GM23248 (cell line): ENCODE measurements around the gene DNAJB7. TPM values are rescaled to one million over a fixed set of nuclear protein-coding genes. Genes with fewer than 3 reads are reported as not detected.
A peak's percentile ranks its signal among the peaks of the same experiment; 100 is the strongest.
"Not testable (repeated sequence)": the region's sequence is repeated elsewhere in the genome, so short reads cannot be mapped to it uniquely, and the experiment has no call there.

Experiments
- DNase-seq: peaks from one replicate; pipeline ENCODE4 v3.0.0-alpha.2; 2015
- H2AFZ ChIP-seq: fragments of 200-600 bp; sonication (generic); 2 replicates; pipeline ENCODE4 v1.6.1; 2016; ENCODE audit warnings: antibody characterized with exemption
- H3F3A ChIP-seq: fragments of 200-600 bp; sonication (generic); 2 replicates; pipeline ENCODE4 v1.6.1; 2016; ENCODE audit warnings: mild to moderate bottlenecking, antibody characterized with exemption, mixed run types; ENCODE audit not compliant: insufficient read depth
- H3K27ac ChIP-seq: fragments of 200-600 bp; sonication (generic); 2 replicates; pipeline ENCODE4 v1.5.1; 2016; ENCODE audit warnings: mild to moderate bottlenecking
- H3K27me3 ChIP-seq: fragments of 200-600 bp; sonication (generic); replicated peaks from 2 replicates; pipeline ENCODE4 v1.6.1; 2016; ENCODE audit warnings: mild to moderate bottlenecking; ENCODE audit not compliant: insufficient read depth
- H3K36me3 ChIP-seq: fragments of 200-600 bp; sonication (generic); 2 replicates; pipeline ENCODE4 v1.6.1; 2016; ENCODE audit warnings: low read depth, mild to moderate bottlenecking
- H3K4me1 ChIP-seq: fragments of 200-600 bp; sonication (generic); 2 replicates; pipeline ENCODE4 v1.6.1; 2016; ENCODE audit warnings: mild to moderate bottlenecking; ENCODE audit not compliant: insufficient read depth
- H3K4me2 ChIP-seq: fragments of 200-600 bp; sonication (generic); one replicate; pipeline ENCODE4 v1.6.1; 2016; ENCODE audit warnings: mild to moderate bottlenecking; ENCODE audit not compliant: unreplicated experiment
- H3K4me3 ChIP-seq: fragments of 200-600 bp; sonication (generic); 2 replicates; pipeline ENCODE4 v1.5.1; 2016; ENCODE audit warnings: mild to moderate bottlenecking
- H3K79me2 ChIP-seq: fragments of 200-600 bp; sonication (generic); 2 replicates; pipeline ENCODE4 v1.6.1; 2016; ENCODE audit warnings: mild to moderate bottlenecking; ENCODE audit not compliant: insufficient read depth
- H3K9ac ChIP-seq: fragments of 200-600 bp; sonication (generic); 2 replicates; pipeline ENCODE4 v1.6.1; 2016; ENCODE audit warnings: mild to moderate bottlenecking
- H3K9me2 ChIP-seq: fragments of 200-600 bp; sonication (generic); 2 replicates; pipeline ENCODE4 v1.6.1; 2016; ENCODE audit warnings: mixed run types, mild to moderate bottlenecking, moderate library complexity; ENCODE audit not compliant: insufficient read depth
- H3K9me3 ChIP-seq: fragments of 200-600 bp; sonication (generic); one replicate; pipeline ENCODE4 v1.6.1; 2017; ENCODE audit warnings: low read depth
- H4K20me1 ChIP-seq: fragments of 200-600 bp; sonication (generic); 2 replicates; pipeline ENCODE4 v1.6.0; 2016; ENCODE audit not compliant: insufficient read depth
- EZH2 ChIP-seq: fragments of 200-600 bp; sonication (generic); IDR thresholded peaks from 2 replicates; pipeline ENCODE4 v1.6.1; 2018; ENCODE audit warnings: antibody characterized with exemption, mild to moderate bottlenecking; ENCODE audit not compliant: insufficient read depth, poor library complexity, severe bottlenecking
- EZH2phosphoT487 ChIP-seq: fragments of 200-600 bp; sonication (generic); IDR thresholded peaks from 2 replicates; pipeline ENCODE4 v1.6.1; 2018; ENCODE audit warnings: antibody characterized with exemption, moderate library complexity, mild to moderate bottlenecking, low read depth; ENCODE audit not compliant: insufficient read depth
- WGBS, 2 experiments: methylation state at CpG; one replicate each; pipeline ENCODE4 v1.1.6; 2015 to 2017; ENCODE audit warnings: low lambda C conversion rate in 2 of 2, low coverage in 1 of 2; ENCODE audit errors: missing lambda C conversion rate in 2 of 2; 5-methylcytosine and 5-hydroxymethylcytosine counted together
- in situ Hi-C: fragments of 300-500 bp; cut with MboI; formaldehyde crosslinking; loops from 2 replicates; pipeline ENCODE4 v1.15.0; 2020
- polyA plus RNA-seq: library from polyadenylated mRNA; unstranded; fragments of >200 nt; fragmentation: Nextera tagmentation; extraction: Ambion mirVana; gene quantifications from 2 replicates; pipeline ENCODE4 v1.2.1, GENCODE V29; 2016
- total RNA-seq: library from RNA; depleted of rRNA; stranded (reverse); fragments of >200 nt; shearing (Covaris generic); gene quantifications from 2 replicates; pipeline ENCODE4 v1.2.3, GENCODE V29; 2014

The DNAJB7 gene
- total and polyA plus RNA-seq, 2 experiments from 2014 or later: 0.23 TPM; not detected in 1

DNA sequence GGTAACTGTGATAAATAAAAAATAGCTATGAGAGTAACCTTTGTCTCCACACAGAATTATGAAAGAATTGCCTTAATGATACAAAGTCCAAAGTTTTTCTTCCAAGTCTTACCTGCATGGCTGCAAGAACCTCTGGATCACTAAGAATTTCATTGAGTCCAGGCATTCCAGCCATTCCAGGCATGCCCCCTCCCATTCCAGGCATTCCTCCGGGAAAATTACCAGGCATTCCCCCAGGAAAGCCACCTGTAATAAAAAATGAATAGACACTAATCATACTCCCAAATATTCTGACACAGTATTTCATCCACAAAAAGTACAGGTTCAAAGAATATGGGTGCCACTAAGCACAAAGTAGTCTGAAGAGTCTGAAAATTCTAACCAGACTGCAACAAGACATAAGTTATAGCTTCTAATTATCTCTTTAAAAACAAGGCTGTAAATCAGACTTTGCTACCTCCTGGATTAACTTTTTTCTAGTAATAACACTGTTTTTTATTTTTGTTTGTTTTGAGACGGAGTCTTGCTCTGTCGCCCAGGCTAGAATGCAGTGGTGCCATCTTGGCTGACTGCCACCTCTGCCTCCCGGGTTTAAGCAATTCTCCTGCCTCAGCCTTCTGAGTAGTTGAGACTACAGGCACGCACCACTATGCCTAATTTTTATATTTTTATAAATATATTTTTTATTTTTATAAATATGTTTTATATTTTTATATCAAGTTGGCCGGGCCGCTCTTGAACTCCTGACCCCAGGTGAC, 34.8 kb downstream of the DNAJB7 start:
- no peak overlapping the region for H3K4me2 ChIP-seq
- H3K4me3 ChIP-seq: no peak overlapping the region
- in situ Hi-C loops: no loop called here
- H3K9me2 ChIP-seq: no peaks in the 10 kb centered on the region
- peaks cover 13% of the 10 kb centered on the region; the same call in 1 of the 2 replicates for H3K79me2 ChIP-seq
- H3K9ac ChIP-seq: no peak overlapping the region
- no peaks in the 10 kb centered on the region for H4K20me1 ChIP-seq
- WGBS, 2 experiments: 85 to 87% methylated on average over 7 of the region's 7 CpGs
- no peaks in the 10 kb centered on the region for H3K4me1 ChIP-seq
- no peak overlapping the region for H3K27ac ChIP-seq
- peaks cover 15% of the 10 kb centered on the region; the same call in 1 of the 2 replicates for H3F3A ChIP-seq
- no peak overlapping the region for H2AFZ ChIP-seq
- TF ChIP-seq EZH2phosphoT487 (no peak), EZH2 (no peak)
- no peaks in the 10 kb centered on the region for H3K27me3 ChIP-seq
- no peak for DNase-seq
- no peaks in the 10 kb centered on the region for H3K9me3 ChIP-seq
- H3K36me3 ChIP-seq: peaks cover 71% of the 10 kb centered on the region

- in situ Hi-C loops, H3K79me2 ChIP-seq, H3K9me3 ChIP-seq, H3K4me1 ChIP-seq, DNase-seq, H3K4me3 ChIP-seq, H2AFZ ChIP-seq, H3K27ac ChIP-seq, H3K9ac ChIP-seq, H3K27me3 ChIP-seq, H3K9me2 ChIP-seq, H4K20me1 ChIP-seq, H3K4me2 ChIP-seq: not testable (repeated sequence)
- peaks cover 62% of the 10 kb centered on the region for H3K36me3 ChIP-seq
- WGBS, 2 experiments: 100% methylated on average over 2 of the region's 2 CpGs
- peaks cover 18% of the 10 kb centered on the region for H3F3A ChIP-seq
Observed at GRCh38 chr22:40826292-40826691, 35.6 kb downstream of the DNAJB7 start.

DNA sequence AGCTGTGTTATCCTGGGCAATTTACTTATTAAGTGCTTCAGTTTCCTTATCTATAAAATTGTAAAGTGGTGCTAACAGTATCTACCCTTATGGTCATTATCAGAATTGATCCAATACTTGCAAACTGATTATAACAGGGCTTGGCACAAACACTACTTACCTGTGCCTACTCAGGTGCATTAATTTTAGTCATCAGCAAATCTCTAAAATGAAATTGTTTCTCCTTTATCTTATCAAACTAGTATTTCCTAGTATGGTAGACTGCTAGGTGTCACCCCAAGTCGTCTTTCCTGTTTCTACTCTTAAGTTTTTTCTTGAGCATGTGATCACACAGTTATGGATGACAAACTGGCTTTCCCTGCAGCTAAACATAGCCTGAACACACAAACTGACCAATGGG, 38.5 kb downstream of the DNAJB7 start:
- Histone ChIP-seq H3K4me3 (no peak overlapping the region), H3K27me3 (no peaks in the 10 kb centered on the region), H3K4me2 (no peak overlapping the region), H4K20me1 (no peaks in the 10 kb centered on the region), H2AFZ (no peak overlapping the region), H3K4me1 (peaks cover 5% of the 10 kb centered on the region), H3K9ac (no peak overlapping the region), H3K9me2 (no peaks in the 10 kb centered on the region), H3F3A (peaks cover 38% of the 10 kb centered on the region), H3K9me3 (no peaks in the 10 kb centered on the region), H3K36me3 (peaks cover 35% of the 10 kb centered on the region), H3K79me2 (peaks cover 6% of the 10 kb centered on the region), H3K27ac (no peak overlapping the region)
- TF ChIP-seq EZH2: no peak
- TF ChIP-seq EZH2phosphoT487: no peak
- no peak for DNase-seq
- 95 to 96% methylated on average over 1 of the region's 1 CpG for WGBS, 2 experiments
- in situ Hi-C loops: no loop called here

GRCh38 chr22:40819599-40820140, 42.2 kb downstream of the DNAJB7 start:
- H3K79me2 ChIP-seq: peaks cover 44% of the 10 kb centered on the region
- peaks cover 15% of the 10 kb centered on the region for H3K4me1 ChIP-seq
- H4K20me1 ChIP-seq: no peaks in the 10 kb centered on the region
- peak overlapping the region; percentile 88 for H3K4me2 ChIP-seq
- H3K9me3 ChIP-seq: no peaks in the 10 kb centered on the region
- in situ Hi-C loops: no loop called here
- peak overlapping the region; percentile 78 for H3K27ac ChIP-seq
- no peak for TF ChIP-seq EZH2
- H3K9me2 ChIP-seq: no peaks in the 10 kb centered on the region
- H2AFZ ChIP-seq: peak overlapping the region; percentile 99
- 0 to 1% methylated on average over 4 of the region's 4 CpGs for WGBS, 2 experiments
- H3K4me3 ChIP-seq: peak overlapping the region; percentile 95
- H3K9ac ChIP-seq: peak overlapping the region; percentile 92
- peaks cover 14% of the 10 kb centered on the region for H3K36me3 ChIP-seq
- H3K27me3 ChIP-seq: no peaks in the 10 kb centered on the region
- peaks cover 38% of the 10 kb centered on the region for H3F3A ChIP-seq
- DNase-seq: peak; percentile 71
